ENCODE data around the gene ADAMTS17.

ADAMTS17 gene

DNA sequence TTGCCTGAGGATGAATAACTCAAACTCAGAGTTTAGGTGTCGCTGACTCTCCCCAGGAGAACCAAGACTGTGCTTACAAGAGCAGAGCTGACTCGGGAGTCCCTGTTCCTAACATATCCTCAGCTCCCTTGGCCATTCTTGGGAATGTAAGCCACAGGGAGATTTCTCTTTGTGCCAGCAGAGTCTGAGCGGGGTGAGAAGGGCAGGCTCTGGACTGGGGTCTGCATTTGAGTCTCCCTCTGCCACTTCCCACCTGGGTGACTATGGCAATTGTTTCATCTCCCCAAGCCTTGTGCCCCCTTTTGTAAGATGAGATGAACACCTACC lies 126.0 kb downstream of the ADAMTS17 start:
- no peak for DNase-seq

DNA sequence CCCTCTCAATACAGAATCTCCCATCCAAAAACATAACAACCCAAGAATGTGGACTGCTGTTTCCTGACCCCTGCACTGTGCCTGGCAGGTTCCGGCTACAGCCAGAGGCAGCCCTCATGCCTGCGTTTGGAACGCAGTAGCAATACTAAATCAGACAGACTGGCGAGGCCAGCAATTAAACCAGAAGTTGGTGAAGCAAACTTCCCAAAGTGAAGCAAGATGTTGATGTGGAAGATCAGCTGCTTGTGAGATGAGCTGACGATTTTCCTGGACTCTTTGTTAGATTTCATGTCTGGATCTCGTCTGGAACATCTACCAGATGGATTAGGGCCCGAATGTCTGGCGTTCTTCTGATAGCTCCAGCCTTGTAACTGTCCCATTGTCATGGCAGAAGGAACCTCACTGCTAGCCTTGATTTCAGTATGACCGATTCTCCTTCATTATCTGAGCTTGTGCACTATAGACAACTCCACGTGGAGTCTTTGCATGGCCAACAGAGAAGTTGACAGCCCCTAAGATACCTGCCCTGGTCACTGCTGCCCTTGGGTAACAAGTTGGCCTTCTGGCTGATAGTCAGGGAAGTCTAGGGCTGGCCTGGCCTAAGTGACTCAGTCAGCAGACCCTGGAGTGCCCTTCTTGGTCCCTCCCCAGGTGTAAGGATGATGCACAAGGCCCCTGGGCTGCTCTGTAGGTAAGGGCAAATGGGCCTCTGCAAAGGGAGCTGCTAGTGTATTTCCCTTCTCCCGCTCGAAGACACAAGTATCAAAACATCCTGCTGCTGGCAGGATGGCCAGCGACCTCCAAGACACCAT lies 126.5 kb downstream of the ADAMTS17 start:
- no peak for DNase-seq

DNA sequence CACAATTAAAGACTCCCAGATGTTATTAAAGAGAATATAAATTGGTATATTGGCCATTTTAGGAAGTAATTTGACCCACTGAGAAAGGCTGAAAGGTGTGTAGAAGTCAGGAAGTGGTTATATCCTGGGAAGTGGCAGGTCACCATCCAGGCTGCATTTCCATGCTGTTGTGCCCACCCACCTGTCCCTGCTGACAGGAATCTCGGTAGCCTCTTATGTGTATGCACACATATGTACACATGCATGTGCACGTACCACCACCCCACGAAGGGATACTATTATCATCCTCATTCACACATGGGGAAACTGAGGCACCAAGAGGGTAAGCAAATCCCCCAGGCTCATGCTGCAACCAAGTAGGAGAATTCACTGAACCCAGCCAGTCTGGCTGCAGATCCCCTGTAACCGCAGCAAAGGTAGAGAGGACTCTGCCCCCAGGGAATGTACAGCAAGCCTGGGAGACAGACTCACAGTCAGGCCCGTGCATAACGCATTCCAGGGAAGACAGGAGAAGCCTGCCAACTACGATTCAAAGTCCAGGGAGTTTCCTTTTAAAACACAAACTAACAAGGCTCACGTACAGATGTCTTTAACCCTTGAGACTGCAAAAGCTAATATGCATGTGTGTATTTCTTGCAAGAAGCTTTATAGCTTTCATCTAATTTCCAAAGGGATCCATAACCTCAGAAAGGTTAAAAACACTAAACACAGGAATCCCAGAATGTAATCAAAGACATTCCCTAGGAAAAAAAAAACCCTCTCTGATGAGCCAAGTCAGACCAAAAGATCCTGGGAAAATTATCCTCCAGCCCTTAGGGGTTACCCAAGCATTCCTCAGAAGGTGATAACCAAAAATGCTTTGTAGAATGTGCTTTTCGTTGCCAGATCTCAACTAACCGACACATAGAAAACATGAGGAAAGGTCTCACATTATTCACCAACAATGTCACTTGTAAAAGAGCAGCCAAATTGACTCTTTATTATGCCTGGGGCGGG lies 129.6 kb downstream of the ADAMTS17 start:
- DNase-seq, result peak in 1 of 2 experiments; percentile 24

DNA sequence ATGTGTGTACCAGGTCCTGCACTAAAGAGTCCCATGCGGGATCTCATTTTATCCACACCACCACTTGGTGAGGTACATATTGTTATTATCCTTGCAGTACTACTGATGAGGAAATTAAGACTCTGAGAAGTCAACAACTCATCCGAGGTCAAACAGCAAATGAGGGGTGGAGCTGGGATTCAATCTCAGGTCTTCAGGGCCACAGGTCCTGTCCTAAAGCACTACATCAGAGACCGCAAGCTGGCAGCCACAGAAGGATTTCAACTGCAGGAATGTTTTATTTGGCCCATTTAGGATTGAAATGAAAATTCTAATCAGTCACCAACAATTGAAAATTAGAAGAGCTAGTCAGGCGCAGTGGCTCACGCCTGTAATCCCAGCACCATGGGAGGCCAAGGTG lies 131.4 kb downstream of the ADAMTS17 start:
- DNase-seq, result no peak

DNA sequence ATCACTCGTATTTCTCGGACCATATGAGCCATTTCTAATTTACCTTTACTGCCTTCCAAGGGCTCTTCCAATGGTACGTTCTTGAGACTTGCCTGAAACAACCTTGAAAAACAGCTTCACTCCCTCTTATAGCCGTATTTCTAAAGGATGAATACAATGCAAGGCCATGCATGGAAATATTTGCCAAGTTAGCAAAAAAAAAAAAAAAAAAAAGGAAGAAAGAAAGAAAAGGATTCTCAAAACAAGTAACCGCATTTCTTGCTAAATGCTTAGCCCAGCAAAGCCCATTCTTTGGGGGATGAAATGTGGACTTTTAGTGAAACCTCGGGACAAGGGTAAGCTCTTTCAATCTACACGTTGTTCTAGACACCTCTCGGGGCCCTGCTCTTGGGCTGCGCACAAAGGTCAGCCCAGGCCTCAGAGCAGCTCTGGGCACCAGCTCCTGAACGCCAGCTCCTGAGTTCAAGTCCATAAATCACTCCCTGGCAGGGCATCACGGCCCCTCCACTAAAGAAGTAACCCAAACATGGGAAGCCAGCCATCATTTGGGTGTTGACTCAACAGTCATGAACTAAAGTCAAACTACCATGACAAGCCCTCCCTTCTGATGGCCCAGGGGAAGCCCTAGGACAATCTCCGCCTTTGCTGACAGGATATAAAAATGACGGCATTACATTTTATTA lies 132.7 kb downstream of the ADAMTS17 start:
- no peak for DNase-seq

DNA sequence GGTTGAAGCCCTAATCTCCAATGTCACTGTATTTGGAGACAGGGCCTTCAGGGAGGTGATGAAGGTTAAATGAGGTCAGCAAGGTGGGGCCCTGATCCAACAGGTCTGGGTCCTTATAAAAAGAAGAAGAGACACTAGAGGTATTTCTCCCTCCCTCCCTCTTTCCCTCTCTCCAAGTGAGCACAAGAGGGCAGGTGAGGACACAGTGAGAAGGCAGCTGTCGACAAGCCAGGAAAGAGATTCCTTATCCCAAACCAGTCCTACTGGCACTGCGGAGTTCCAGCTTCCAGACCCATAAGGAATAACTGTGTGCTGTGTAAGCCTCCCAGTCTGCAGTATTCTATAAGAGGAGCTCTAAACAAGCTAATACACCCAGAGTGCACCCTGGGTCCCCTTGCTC lies 134.7 kb downstream of the ADAMTS17 start:
- no peak for DNase-seq

DNA sequence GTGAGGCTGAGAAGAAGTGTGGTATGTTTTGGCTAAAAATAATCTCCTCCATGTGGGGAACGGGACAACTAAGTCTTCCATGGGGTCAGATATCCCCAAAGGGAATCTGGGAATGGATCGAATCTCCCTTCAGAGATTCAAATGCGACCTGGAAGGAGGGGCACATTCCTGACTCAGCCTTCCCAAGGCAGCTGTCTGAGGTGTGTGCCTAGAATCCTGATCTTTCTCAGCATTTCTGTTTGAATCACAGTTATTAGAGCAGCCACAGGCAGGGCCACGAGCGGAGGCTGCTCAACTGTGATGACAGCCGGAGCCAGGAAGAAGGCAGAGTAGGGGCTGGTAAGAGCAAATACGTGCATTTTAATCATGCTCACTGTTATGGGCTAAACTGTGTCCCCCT lies 135.1 kb downstream of the ADAMTS17 start:
- no peak for DNase-seq

DNA sequence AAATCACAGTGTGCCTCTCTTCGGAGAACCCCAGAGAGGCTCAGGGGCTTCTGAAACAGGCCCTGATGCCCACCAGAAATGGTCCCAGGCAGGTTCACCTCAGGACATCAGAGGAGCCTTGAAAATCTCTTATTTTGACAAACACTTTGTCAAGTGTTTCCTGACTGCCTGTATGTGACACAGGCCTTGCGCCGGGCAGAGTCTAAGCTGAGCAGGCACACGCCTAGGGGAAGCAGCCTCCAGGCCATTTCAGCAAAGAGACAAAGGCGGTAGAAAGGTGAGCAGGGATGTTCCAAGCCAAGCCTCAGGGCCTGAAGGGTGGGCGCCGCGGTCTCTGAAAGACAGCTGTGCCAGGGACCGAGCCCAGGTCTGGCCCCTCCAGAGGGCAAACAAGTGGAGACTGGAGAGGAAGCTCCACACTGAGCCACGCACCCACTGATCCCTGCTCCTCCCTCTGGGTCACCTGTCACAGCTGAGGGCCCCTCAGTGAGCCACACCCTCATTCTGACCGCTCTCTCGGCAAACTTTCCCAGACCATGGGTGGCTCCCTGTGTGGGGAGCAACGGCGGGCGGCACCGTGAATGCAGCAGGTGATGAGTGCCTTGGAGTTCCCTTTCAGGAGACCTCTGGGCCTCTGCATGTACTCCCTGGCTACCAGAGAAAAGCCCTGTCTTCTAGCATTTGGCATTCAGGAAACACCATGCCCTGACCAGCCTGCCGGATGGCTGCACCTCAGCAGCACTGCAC lies 136.1 kb downstream of the ADAMTS17 start:
- DNase-seq, result no peak

DNA sequence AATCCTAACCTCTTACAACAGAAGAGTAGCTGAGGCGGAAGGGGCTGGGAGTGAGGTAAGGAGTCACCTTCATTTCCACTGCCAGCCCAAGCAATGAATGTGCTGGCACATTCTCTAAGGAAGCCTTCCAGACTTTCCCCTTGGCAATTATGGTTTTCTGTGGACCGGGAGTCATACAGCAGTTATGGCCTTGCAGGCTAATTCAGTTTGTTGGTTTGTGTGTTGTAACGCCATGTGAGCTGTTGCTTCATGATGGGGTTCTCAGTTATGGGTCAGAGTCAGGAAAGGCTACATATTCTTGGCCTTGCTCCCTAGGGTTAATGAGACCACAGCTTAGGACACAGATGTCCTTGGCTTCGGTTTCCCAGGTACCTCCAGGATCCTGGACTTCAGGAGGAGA lies 137.0 kb downstream of the ADAMTS17 start:
- DNase-seq, result no peak

DNA sequence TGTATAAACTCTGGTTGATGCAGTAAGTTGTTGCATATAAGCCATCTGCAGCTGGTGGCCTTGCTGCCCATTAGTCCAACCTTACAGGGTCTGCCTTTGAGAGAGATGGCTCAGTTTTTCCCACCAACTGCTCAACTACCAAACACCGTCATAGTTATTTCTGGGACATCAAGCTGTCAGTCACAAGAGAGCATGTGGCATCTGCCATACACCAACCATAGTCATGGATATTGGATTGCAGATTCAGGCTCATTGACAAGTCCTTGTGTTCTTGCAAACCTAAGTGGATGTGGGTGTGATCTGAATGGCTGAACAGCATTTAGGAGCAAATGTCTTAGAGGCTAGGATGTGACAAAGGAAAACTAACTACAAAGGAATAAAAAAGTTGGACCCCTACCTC lies 137.6 kb downstream of the ADAMTS17 start:
- no peak for DNase-seq

DNA sequence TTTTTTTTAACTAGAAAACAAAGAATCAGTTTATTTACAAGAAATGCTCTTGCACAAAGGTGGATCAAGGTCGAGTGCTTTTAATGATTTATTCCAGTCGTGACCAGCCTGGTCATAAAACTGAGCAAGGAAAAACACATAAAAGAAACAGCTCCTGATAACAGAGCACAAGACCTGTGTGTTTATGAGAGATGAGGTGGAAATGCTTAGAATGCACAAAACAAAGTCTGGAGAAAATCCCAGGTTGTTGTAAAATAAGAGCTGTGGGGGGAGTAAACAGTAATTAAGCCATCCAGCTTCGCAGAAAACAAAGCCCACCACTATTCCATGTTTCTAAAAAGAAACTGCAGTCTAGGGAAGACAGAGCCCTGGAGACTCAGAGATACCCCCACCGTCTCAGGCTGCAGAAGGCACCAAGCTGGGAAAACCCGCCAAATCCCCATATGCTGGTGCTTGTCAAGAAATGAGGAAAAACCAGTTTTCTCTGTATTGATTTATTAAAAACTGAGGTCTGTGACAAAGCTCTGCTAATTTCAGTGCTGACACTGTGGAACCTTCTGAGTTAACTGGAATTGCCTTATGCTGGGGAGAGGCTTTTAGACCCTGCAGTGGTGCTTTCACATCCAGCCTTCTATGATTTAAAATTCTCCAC lies 139.3 kb downstream of the ADAMTS17 start:
- DNase-seq, result no peak

DNA sequence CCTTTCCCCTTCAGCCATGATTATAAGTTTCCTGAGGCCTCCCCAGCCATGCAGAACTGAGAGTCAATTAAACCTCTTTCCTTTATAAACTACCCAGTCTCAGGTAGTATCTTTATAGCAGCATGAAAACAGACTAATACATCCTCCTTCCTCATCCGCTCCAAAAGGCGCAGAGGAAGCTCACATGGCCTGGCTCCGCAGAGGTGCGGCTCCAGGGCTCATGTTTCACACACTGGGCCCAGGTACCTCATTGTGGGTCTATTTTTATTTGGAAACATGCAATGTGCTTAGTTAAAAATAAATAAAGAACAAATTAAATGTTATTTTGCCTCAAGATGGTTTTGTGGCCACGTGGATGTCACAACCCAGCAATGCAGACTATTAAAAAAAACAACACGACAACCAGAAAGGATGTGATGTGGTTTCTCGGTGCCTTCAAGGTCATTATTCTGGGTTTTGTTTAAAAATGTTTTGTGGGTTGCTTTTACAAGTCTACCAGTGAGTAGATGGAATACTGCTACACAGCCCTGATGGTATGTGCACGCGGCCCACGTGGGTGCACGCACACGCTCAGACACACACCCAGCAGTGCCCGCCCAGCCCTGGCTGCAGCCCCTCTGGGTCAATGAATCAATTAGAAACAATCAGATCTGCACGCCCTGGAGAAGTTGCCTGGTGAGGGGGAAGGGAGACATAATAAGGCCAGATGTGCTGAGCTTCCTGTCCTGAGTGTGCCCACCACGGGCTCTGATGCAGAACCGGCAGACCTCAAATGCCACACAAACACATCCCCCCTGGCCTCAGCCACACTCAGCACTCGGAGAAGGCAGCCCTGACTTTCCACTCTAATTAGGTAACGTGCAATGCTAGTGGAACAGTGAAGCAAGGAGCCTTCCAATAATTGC lies 140.1 kb downstream of the ADAMTS17 start:
- no peak for DNase-seq

DNA sequence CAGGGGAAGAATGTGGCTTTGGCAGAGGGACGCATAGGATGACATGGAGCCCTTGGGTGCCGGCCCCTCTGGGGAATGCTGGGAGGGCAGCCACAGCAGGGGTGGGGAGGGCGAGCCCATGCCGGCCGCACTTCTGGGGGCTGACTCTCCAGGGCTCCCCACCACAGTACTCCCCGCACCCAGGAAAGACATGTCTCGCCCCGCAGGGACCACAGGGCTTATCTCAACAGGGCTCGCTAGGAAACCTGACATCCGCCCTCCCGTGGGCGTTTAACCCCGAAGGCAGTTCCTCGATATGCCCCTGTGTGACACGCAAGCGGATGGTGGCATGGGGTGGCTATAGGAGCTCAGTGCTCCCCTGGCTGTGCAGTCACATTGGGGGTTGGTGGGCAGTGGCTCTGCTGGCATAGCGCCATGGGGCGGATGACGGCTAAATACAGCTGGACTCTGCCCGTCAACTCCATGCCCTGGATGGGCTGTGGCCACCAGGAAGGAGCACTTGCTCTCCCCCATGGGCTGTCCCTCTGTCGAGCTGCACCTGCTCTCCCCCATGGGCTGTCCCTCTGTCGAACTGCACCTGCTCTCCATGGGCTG lies 141.4 kb downstream of the ADAMTS17 start:
- DNase-seq, result no peak

DNA sequence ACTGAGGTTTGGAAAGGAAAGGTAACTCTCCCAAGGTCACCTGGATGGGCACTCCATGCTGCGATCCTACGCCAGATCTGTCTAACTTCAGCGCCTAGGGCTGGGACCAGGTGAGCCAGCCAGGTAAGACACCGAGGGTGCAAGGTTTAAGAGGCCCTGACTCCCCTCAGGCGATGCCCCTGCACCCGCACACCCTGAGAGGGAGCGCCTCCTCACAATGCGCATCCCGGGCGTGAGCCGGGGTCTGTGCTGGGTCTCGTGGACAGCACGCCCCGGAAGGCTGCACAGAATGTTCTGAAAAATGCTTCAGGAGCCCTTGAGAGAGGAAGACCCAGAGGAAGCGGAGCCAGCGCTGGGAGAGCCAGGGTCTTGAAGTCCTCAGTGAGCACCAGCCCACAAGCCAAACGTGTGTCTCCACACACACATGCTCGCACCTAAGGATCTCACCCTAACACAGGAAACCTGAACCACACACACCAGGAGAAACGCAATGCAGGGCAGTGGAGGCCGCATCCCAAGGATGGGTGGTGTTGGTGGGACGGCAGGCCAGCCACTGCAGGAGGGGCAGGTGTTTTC lies 142.0 kb downstream of the ADAMTS17 start:
- DNase-seq, result no peak

DNA sequence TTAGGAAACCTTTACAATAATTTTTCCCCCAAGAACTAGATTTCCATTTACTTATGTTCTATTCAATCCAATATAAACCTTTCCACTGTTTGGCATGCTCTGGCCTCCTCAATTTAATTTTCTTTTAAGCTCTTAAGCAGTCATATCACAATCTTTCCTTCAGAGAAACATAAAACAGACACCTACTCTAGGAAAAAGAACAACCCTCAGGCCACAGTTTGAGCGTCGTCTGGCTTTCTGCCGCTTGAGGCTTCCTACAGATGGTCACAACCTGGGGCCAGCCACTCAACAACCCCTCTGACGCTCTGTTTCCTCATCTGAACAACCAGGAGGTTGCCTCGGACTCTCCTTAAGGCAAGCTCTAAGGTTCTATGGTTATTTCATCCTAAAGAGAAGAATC lies 143.3 kb downstream of the ADAMTS17 start:
- DNase-seq, result no peak

DNA sequence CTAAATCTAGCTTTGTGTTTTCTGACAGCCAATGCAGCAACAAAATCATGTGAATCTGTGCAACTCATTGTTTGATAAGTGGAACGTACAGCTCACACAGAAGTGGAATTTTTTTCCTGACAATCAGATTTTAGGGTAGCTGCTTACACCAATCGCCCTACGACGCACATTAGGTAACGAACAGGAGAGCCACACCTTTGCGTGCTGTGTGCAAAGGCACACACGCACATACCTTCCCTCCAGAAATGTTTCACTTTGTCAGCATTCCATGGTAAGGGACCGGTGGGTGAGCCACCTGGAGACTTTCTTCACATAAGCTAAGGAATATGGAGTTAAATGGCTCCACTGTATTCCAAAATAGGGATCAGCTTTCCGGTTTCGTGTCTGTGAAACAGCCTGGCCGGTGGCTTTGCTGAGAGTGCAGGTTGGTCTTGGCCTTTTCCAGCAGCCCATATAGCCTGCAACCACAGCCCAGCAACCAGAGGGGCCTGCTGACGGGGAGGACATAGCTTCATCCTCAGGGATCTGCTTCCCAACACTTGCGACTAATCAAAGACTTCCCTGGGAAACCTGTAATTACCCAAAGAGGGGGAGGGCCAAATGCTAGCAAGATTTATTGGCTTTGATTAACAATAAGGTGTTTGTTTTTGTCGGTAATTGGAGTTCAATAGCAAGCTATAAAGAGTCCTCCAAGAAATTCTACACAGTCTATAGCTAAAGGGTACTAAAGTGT lies 145.3 kb downstream of the ADAMTS17 start:
- no peak for DNase-seq

DNA sequence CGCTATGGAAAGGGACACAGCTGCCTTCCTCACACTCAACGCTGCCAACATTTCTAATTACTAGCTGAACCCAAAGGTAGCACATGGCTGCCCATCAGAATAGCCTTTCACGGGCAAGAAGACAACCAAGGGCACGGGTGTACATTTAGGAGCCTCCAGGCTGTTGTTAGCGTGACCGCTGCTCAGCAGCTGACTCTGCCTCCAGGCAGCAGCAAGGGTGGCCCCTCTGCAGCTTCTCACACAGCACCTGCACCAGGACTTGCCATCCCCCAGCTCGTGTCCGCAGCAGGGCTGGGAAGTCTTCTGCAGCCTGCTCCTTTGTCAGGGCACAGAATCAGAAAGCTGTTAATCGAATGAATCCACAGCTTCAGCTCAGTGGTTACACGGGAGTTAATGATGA lies 146.8 kb downstream of the ADAMTS17 start:
- DNase-seq, result no peak

DNA sequence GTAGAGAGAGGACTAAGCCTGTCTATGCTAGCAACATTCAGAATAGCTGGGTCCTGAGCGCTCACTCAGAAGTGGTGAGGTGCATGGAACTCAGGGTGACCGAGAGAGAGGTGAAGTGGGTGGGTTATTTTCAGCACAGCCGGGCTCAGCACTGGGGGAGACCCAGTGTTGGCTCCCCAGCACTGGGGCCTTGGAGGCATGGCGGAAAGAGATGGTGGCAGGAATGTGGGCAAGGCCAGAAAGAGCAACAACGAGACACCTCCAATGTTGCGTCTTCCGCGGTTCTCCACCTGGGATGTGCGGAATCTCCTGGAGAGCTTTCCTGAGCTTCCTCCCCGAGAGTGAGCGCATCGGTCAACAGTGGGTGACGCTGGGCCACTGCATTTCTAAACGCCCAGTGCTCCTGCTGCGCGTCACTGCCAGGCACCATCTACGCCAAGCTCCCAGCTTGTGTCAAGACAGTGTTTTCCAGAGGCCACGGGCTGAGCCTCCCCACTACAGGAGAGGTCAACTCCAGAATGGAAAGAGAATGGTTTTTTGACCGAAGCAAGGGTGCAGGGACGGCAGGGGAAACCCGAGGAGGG lies 148.4 kb downstream of the ADAMTS17 start:
- no peak for DNase-seq

Measured in NCI-H526 (cell line).